Activated CD8-positive, alpha-beta memory T cell treated with anti-CD3 and anti-CD28 coated beads for 1 hour (primary cell): Measurements from ENCODE around the gene BRSK2.
"Not testable (repeated sequence)": the region's sequence is repeated elsewhere in the genome, so short reads cannot be mapped to it uniquely, and the experiment has no call there.

Experiments used
- DNase-seq, 2 donors: peaks; one replicate each; pipeline ENCODE4 v3.0.0-alpha.2; 2020; ENCODE audit warnings: low read depth in 1 of 2; ENCODE audit errors: extremely low read depth in 1 of 2

BRSK2 gene

DNA sequence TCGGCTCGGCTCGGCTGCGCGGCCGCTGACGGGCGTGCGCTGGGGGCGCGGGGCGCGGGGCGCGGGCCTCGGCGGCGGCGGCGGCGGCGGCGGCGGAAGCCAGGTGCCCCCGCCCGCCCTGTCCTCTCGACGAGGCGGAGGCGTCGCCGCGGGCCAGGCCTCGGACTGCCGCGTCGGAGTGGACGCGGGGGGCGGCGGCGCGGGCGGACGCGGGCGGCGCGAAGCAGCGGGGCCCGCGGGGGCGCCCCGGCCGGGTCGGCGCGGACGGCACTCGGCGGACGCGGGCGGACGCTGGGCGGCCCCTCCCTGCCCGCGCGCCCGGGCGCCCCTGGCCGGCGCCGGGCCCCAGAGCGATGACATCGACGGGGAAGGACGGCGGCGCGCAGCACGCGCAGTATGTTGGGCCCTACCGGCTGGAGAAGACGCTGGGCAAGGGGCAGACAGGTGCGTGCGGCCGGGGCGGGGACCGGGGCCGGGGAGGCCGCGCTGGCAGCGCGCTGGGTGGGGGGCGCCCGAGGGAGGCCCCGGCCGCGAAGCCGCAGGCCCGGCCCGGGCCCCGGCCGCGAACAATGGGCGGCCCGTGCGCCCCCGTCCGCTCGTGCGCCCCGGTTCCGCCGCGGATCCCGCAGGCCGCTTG is at the start of gene BRSK2:
TSS of gene BRSK2 (plus strand) at position 3 of the 637 bp plus-strand sequence. CDS start at position 354, 351 bp downstream.
- no peak for DNase-seq

DNA sequence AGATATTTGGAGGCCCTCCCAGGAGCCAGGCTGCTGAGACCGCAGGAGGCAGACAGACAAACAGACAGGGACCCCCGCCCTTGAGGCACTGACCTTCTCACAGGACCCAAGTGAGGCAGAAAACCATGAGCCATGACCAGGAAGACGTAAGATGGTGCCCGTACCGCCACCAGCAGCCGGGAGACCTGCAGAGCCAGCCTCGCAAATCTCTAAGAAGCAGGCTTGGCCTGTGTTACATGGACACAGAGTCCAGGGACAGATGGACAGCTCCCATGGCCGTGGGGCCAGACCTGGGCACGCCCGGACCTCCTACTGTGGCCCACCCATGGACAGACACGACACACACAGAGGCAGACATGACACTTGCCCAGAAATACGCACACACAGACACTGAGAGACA is 49.6 kb upstream of the BRSK2 start:
- no peak for DNase-seq

- not testable (repeated sequence) for DNase-seq
Measured at GRCh38 chr11:1341226-1341625, 48.5 kb upstream of the BRSK2 start.

- no peak for DNase-seq
Measured at GRCh38 chr11:1341928-1342524, 47.7 kb upstream of the BRSK2 start.

GRCh38 chr11:1342946-1343345 is 46.8 kb upstream of the BRSK2 start:
- DNase-seq, result no peak

GRCh38 chr11:1343391-1344055 is 46.2 kb upstream of the BRSK2 start:
- DNase-seq, result no peak

DNA sequence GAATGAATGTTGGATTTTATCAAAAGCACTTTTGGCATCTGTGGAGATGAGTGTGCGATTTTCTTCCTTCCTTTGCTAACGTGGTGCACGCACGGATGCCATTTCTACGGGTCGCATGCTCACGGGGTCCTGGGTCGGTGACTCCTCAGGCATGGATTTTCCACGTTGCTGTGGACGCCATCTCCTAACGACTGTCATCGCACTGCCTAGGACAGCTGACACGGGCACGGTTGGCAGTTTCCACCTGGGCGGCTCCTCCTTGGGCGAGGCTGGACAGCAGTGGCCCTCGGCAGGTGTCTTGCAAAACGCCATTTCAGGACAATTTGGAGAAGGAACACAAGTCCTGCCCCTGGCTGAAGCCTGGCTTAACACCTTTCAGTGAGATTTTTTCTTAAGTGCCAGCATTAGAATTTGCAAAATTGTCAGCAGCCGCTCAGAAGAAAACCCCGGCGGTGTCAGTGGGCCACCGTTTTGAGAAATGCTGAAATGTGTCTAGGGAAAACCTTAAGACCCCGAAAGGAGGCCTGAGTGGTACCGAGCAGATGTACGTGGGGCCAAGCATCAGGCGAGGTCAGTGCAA is 45.6 kb upstream of the BRSK2 start:
- DNase-seq, result no peak

DNA sequence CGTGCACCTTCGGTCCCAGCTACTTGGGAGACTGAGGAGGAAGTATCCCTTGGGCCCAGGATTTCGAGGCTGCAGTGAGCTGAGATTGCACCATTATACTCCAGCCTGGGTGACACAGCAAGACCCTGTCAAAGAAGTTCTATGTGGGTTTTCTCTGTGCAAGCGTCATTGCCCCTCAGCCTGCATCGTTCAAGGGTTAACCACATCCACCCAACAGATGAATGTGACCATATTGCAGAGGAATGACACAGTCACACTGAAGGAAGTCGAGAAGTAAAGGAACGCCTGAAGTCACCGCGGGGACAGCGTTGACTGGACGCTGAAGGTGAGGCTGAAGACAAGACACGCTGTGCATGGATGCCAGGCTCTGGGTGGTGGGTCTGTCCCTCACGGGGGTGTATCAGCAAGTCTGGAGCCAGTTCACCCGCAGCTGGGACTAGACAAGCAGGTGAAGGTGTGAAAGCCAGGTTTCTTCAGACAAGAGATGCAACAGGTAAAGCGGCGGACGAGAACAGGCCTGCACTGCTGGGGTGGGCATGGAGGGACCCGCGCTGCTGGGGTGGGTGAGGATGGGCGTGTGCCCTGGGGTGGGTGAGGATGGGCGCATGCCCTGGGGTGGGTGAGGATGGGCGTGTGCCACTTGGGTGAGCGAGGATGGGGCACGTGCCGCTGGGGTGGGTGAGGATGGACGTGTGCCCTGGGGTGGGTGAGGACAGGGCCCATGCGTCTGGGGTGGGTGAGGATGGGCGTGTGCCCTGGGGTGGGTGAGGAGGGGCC is 43.8 kb upstream of the BRSK2 start:
- DNase-seq, result no peak

GRCh38 chr11:1346669-1347390 is 42.9 kb upstream of the BRSK2 start:
- no peak for DNase-seq

GRCh38 chr11:1347411-1347999 is 42.2 kb upstream of the BRSK2 start:
- DNase-seq, result not testable (repeated sequence)

- DNase-seq, result no peak
Measured at GRCh38 chr11:1348146-1348795, 41.5 kb upstream of the BRSK2 start.

DNA sequence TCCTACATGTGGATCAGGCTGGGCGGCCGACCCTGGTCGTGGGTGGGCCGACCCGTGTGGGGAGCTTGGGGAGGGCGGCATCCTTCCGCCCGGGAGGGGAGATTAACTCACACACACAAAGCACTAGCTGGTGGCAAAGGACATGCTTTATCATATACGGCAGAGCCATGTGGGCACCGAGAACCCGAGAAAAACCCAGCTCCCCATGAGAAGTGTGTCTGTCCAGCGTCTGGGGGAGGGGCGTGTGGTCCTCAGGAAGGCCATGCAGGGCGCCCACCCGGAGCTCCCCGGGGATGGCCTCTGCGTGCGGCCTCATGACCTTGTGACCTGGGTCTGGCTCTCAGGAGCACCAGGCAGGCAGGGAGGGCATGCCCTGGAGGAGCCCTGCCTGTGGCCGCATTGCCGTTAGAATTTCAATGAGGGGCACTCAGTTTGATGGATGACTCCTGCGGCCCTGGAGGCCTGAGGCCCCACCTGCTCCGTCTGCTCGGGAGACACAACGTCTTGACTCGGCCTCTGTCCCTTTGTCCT is 40.9 kb upstream of the BRSK2 start:
- no peak for DNase-seq

DNA sequence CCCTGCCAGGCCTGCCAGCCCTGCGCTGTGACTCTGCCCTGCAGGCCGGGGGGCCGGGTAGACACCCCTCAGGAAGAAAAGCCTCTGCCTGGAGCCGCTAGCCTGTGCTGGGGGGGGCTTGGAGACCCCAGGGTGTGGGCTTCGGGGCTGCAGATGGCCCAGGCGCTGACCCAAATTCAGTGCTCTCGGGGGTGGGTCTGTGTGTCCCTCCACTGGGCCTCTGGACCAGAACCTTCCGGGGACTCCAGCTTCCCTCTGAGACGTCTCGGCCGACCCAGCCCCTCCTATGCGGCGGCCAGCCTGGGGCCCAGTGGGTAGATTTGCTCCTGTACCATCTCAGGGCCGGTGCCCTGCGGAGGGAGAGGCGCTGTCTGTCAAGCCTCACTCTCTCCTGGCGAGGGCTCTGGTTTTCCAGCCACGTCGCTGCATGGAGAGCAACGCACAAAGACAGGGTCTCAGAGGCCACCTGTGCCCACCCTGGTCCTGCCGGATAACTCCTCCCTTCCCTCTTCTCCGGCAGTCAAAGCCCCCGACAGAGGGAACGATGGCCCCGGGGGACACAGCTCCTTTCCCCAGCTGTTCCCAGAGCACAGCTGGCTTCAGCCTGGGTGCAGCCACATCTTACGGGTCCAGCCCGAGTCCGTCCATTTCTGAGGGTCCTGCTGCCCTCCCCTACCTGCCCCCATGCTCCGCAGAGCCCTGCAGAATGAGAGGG is 40.2 kb upstream of the BRSK2 start:
- no peak for DNase-seq

DNA sequence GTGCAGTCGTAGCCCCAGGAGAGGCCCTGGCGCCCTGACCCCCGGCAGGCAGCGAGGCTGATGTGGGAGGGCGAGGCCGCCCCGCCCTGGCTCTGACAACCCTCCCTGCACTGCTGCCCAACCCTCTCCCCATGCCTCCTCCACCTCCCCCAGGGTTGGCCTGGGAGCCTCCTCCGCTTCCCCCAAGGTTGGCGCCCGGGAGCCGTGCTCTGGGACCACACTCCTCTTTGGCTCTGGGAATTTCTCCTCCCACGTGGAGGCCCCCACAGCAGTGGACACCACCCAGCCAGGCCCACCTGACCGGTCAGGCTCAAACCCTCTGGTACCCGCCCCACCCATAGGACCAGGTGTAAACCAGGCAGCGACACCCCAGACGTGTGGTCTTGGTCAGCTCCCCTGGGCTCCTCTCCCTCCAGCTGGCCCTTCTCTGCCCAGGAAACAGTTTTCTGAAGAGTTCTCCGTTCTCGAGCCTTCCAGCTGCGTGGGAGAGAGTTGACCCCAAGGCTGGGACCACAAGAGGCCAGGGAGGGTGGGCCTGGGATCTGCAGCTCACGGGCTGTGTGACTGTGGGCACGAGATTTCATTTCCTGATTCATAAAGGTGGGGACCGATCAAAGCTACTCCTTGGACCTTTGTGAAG is 39.5 kb upstream of the BRSK2 start:
- no peak for DNase-seq

- no peak for DNase-seq
Measured at GRCh38 chr11:1351278-1351937, 38.3 kb upstream of the BRSK2 start.

- DNase-seq, result no peak
Measured at GRCh38 chr11:1352696-1353382, 36.9 kb upstream of the BRSK2 start.
